MM.1S (cell line): ENCODE measurements around the gene PDPR.
"Not testable (repeated sequence)": the region's sequence is repeated elsewhere in the genome, so short reads cannot be mapped to it uniquely, and the experiment has no call there.

Experiments
- CTCF ChIP-seq: fragments of 300-600 bp; sonication (generic); IDR thresholded peaks from 2 replicates; pipeline ENCODE4 v1.5.1; 2016; ENCODE audit warnings: antibody characterized with exemption, low read length, mixed read lengths
- EZH2phosphoT487 ChIP-seq: fragments of 300-600 bp; sonication (generic); IDR thresholded peaks from 2 replicates; pipeline ENCODE4 v1.6.1; 2018; ENCODE audit warnings: antibody characterized with exemption, low read length

DNA sequence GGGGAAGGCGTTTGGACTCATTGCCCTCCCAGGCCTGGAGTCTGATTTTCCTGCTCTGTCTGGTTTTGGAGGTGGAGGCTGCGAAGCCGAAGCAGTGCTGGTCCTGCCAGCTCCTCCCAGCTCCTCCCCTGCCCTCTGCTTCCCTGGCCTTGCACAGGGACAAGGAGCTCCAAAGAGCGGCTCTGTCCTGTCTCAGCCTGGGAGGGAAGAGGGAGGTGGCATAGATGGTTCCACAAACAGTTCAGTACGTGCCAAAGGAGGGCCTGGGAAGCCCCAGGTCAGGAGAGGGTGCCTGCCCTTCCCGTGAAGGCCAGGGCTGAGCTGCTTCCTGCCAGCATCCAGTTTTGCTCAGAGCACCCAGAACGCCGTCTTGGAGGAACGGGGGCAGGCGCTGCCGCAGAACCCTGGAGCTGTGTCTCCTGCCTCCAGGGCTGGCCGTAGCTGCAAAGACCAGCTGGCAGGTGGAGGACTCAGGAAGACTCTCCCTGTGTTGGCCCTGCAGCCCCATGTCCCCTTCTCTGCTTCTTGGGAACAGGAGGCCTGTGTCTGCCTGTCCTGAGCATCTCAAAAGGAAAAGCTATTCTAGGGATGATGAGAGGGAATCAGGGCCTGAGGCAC lies 82.7 kb downstream of the PDPR start:
- TF ChIP-seq CTCF, EZH2phosphoT487: not testable (repeated sequence)
